Mesendoderm (in vitro differentiated cells): Measurements from ENCODE around the gene IQGAP2.

Experiments used
- DNase-seq: peaks from one replicate; pipeline ENCODE4 v3.0.0; 2013
- H2AK5ac ChIP-seq: 2 replicates; pipeline ENCODE4 v1.6.1; 2013; ENCODE audit warnings: low read length, inconsistent platforms
- H2BK120ac ChIP-seq: 2 replicates; pipeline ENCODE4 v1.6.1; 2013; ENCODE audit warnings: low read depth, mild to moderate bottlenecking, low read length, moderate library complexity, mixed read lengths
- H2BK15ac ChIP-seq: replicated peaks from 2 replicates; pipeline ENCODE4 v1.6.1; 2013; ENCODE audit warnings: low read depth, mild to moderate bottlenecking, moderate library complexity
- H2BK5ac ChIP-seq: 2 replicates; pipeline ENCODE4 v1.6.1; 2013; ENCODE audit warnings: low read length, inconsistent platforms
- H3K18ac ChIP-seq: 2 replicates; pipeline ENCODE4 v1.6.1; 2013; ENCODE audit warnings: mild to moderate bottlenecking, low read length, mixed read lengths
- H3K23ac ChIP-seq: one replicate; pipeline ENCODE4 v1.6.1; 2013; ENCODE audit warnings: low read length
- H3K27ac ChIP-seq: 2 replicates; pipeline ENCODE4 v1.5.1; 2013; ENCODE audit warnings: low read depth, mild to moderate bottlenecking, inconsistent platforms, low read length, moderate library complexity
- H3K27me3 ChIP-seq: 2 replicates; pipeline ENCODE4 v1.6.1; 2013; ENCODE audit warnings: low read length, control low read depth, mild to moderate bottlenecking, inconsistent platforms; ENCODE audit not compliant: insufficient read depth, poor library complexity
- H3K36me3 ChIP-seq: 2 replicates; pipeline ENCODE4 v1.6.1; 2013; ENCODE audit warnings: low read length, inconsistent platforms; ENCODE audit not compliant: control insufficient read depth, insufficient read depth
- H3K4ac ChIP-seq: one replicate; pipeline ENCODE4 v1.6.1; 2013; ENCODE audit warnings: low read depth, mild to moderate bottlenecking, low read length, moderate library complexity
- H3K4me1 ChIP-seq: 2 replicates; pipeline ENCODE4 v1.6.1; 2013; ENCODE audit warnings: low read depth, low read length, inconsistent platforms; ENCODE audit not compliant: control insufficient read depth
- H3K4me2 ChIP-seq: 2 replicates; pipeline ENCODE4 v1.6.1; 2013; ENCODE audit warnings: low read length
- H3K4me3 ChIP-seq: 2 replicates; pipeline ENCODE4 v1.5.1; 2013; ENCODE audit warnings: mild to moderate bottlenecking, low read length
- H3K56ac ChIP-seq: one replicate; pipeline ENCODE4 v1.6.1; 2013; ENCODE audit warnings: low read length
- H3K79me1 ChIP-seq: 2 replicates; pipeline ENCODE4 v1.6.1; 2013; ENCODE audit warnings: low read length, inconsistent platforms
- H3K79me2 ChIP-seq: 2 replicates; pipeline ENCODE4 v1.6.1; 2013; ENCODE audit warnings: mild to moderate bottlenecking, low read length; ENCODE audit not compliant: control insufficient read depth, insufficient read depth
- H3K9ac ChIP-seq: 2 replicates; pipeline ENCODE4 v1.6.1; 2013; ENCODE audit warnings: low read length, inconsistent platforms
- H4K5ac ChIP-seq: one replicate; pipeline ENCODE4 v1.6.1; 2013; ENCODE audit warnings: low read length
- H4K8ac ChIP-seq: one replicate; pipeline ENCODE4 v1.6.1; 2013; ENCODE audit warnings: low read depth, mild to moderate bottlenecking, control low read depth, low read length, moderate library complexity
- WGBS: extraction: QIAGEN DNeasy Blood & Tissue Kit; methylation state at CpG from one replicate; pipeline ENCODE4 v1.1.7; 2013; ENCODE audit warnings: low lambda C conversion rate, missing lambda C conversion rate; ENCODE audit not compliant: insufficient coverage; ENCODE audit errors: extremely low coverage; 5-methylcytosine and 5-hydroxymethylcytosine counted together

Gene IQGAP2

GRCh38 chr5:76703707-76704106, 300.6 kb downstream of the IQGAP2 start:
- DNase-seq = peak; percentile 43
- 100% methylated on average over 2 of the region's 2 CpGs for WGBS

GRCh38 chr5:76704131-76704663, 301.1 kb downstream of the IQGAP2 start:
- Histone ChIP-seq H3K27me3 (no peaks in the 10 kb centered on the region), H3K4me3 (no peak overlapping the region), H2BK120ac (no peak overlapping the region), H2BK15ac (no peak overlapping the region), H3K56ac (no peak overlapping the region), H2AK5ac (no peak overlapping the region), H3K9ac (no peak overlapping the region), H3K36me3 (no peaks in the 10 kb centered on the region), H3K23ac (no peak overlapping the region), H4K8ac (no peak overlapping the region), H3K4me2 (no peak overlapping the region), H4K5ac (no peak overlapping the region), H3K79me2 (no peaks in the 10 kb centered on the region), H3K79me1 (no peaks in the 10 kb centered on the region), H3K4ac (no peak overlapping the region), H3K18ac (no peak overlapping the region), H2BK5ac (no peak overlapping the region), H3K4me1 (no peaks in the 10 kb centered on the region), H3K27ac (no peak overlapping the region)
- DNase-seq = no peak

More at GRCh38 chr5:76703707-76704106, 300.6 kb downstream of the IQGAP2 start:
- Histone ChIP-seq H2BK15ac (no peak overlapping the region), H2AK5ac (no peak overlapping the region), H3K9ac (no peak overlapping the region), H3K4me1 (no peaks in the 10 kb centered on the region), H3K4ac (no peak overlapping the region), H3K18ac (no peak overlapping the region), H4K5ac (no peak overlapping the region), H3K4me3 (no peak overlapping the region), H3K27me3 (no peaks in the 10 kb centered on the region), H3K4me2 (no peak overlapping the region), H3K56ac (no peak overlapping the region), H3K23ac (no peak overlapping the region), H2BK120ac (no peak overlapping the region), H3K36me3 (no peaks in the 10 kb centered on the region), H4K8ac (no peak overlapping the region), H3K79me1 (no peaks in the 10 kb centered on the region), H3K79me2 (no peaks in the 10 kb centered on the region), H2BK5ac (no peak overlapping the region), H3K27ac (no peak overlapping the region)

- Histone ChIP-seq H3K4me3 (no peak overlapping the region), H3K4ac (no peak overlapping the region), H2BK15ac (no peak overlapping the region), H4K8ac (no peak overlapping the region), H4K5ac (no peak overlapping the region), H3K79me2 (no peaks in the 10 kb centered on the region), H3K27me3 (no peaks in the 10 kb centered on the region), H2AK5ac (no peak overlapping the region), H3K9ac (no peak overlapping the region), H3K56ac (no peak overlapping the region), H3K18ac (no peak overlapping the region), H3K36me3 (no peaks in the 10 kb centered on the region), H3K79me1 (no peaks in the 10 kb centered on the region), H3K4me1 (no peaks in the 10 kb centered on the region), H3K4me2 (no peak overlapping the region), H2BK5ac (no peak overlapping the region), H3K27ac (no peak overlapping the region), H3K23ac (no peak overlapping the region), H2BK120ac (no peak overlapping the region)
- no peak for DNase-seq
Observed at GRCh38 chr5:76705574-76705973, 302.5 kb downstream of the IQGAP2 start.

GRCh38 chr5:76709762-76710161, 306.7 kb downstream of the IQGAP2 start:
- H3K27ac ChIP-seq = no peak overlapping the region
- H3K36me3 ChIP-seq = no peaks in the 10 kb centered on the region
- no CpG with 5 or more reads among the region's 2 CpGs for WGBS
- no peak overlapping the region for H2BK15ac ChIP-seq
- no peak overlapping the region for H4K8ac ChIP-seq
- no peak overlapping the region for H3K4ac ChIP-seq
- H3K79me2 ChIP-seq = no peaks in the 10 kb centered on the region
- H2BK5ac ChIP-seq = no peak overlapping the region
- H3K18ac ChIP-seq = no peak overlapping the region
- no peaks in the 10 kb centered on the region for H3K4me1 ChIP-seq
- no peak overlapping the region for H3K9ac ChIP-seq
- no peaks in the 10 kb centered on the region for H3K27me3 ChIP-seq
- H3K23ac ChIP-seq = no peak overlapping the region
- no peak overlapping the region for H3K56ac ChIP-seq
- H2BK120ac ChIP-seq = no peak overlapping the region
- H3K79me1 ChIP-seq = no peaks in the 10 kb centered on the region
- H3K4me3 ChIP-seq = no peak overlapping the region
- H4K5ac ChIP-seq = no peak overlapping the region
- no peak overlapping the region for H2AK5ac ChIP-seq
- H3K4me2 ChIP-seq = no peak overlapping the region
- DNase-seq = no peak

- Histone ChIP-seq H3K4me1 (no peaks in the 10 kb centered on the region), H3K4me2 (no peak overlapping the region), H3K36me3 (no peaks in the 10 kb centered on the region), H3K79me2 (no peaks in the 10 kb centered on the region), H2BK120ac (no peak overlapping the region), H3K56ac (no peak overlapping the region), H3K4me3 (no peak overlapping the region), H3K23ac (no peak overlapping the region), H3K9ac (no peak overlapping the region), H2BK15ac (no peak overlapping the region), H4K5ac (no peak overlapping the region), H3K27me3 (no peaks in the 10 kb centered on the region), H3K27ac (no peak overlapping the region), H3K79me1 (no peaks in the 10 kb centered on the region), H3K4ac (no peak overlapping the region), H3K18ac (no peak overlapping the region), H4K8ac (no peak overlapping the region), H2BK5ac (no peak overlapping the region), H2AK5ac (no peak overlapping the region)
- no peak for DNase-seq
- no CpG with 5 or more reads among the region's 4 CpGs for WGBS
Observed at GRCh38 chr5:76710991-76711390, 307.9 kb downstream of the IQGAP2 start.

- Histone ChIP-seq H2BK5ac (no peak overlapping the region), H2BK120ac (no peak overlapping the region), H3K4me2 (peak overlapping the region; percentile 98), H3K4me1 (peaks cover 2% of the 10 kb centered on the region), H3K27ac (no peak overlapping the region), H3K79me2 (peaks cover 5% of the 10 kb centered on the region), H2BK15ac (no peak overlapping the region), H3K36me3 (no peaks in the 10 kb centered on the region), H2AK5ac (no peak overlapping the region), H3K27me3 (no peaks in the 10 kb centered on the region), H3K9ac (peak overlapping the region; percentile 72), H4K5ac (no peak overlapping the region), H3K4me3 (peak overlapping the region; percentile 51), H3K18ac (no peak overlapping the region), H3K23ac (no peak overlapping the region), H4K8ac (no peak overlapping the region), H3K56ac (peak overlapping the region; percentile 86), H3K79me1 (peaks cover 7% of the 10 kb centered on the region), H3K4ac (no peak overlapping the region)
- peak; percentile 35 for DNase-seq
- no CpG with 5 or more reads among the region's 52 CpGs for WGBS
Observed at GRCh38 chr5:76714751-76715485, 311.8 kb downstream of the IQGAP2 start.
